ENCODE results near the gene GOLIM4. TPM values are rescaled to one million over a fixed set of nuclear protein-coding genes. Genes with fewer than 3 reads are reported as not detected.

The GOLIM4 gene
- total and polyA plus RNA-seq, 7 experiments from 2014 or later, result 0.43 to 5.5 (median 1.0) TPM; not detected in 2

DNA sequence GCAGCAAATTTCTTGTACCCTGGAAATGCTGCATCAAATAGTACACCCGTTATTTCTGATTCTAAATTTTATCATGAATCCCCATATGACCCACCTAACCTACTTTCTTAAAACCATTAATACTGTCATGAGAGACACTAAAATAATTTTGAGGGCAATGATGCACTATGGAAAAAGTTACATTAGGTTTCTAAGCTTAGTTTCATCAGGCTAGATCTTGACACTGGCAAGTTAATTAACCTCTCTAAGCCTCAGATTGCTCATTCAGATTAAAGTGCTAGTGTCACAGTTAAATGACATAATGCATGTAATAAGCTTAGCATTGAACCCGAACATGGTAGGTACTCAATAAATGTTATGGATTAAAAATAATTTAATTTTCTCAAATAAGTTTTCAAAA, 8.2 kb downstream of the GOLIM4 start:
- no peak overlapping the region for H3K4me3 ChIP-seq (ENCODE audit: low read length)
- ChIA-PET CTCF (no interaction called here), POLR2A (no interaction called here)
- Mint-ChIP-seq H3K27ac (no peak overlapping the region), H3K27me3 (peaks cover 13 to 24% (median 18%) of the 10 kb centered on the region in 5 donors), H3K36me3 (no peaks in the 10 kb centered on the region), H3K4me3 (no peak overlapping the region), H3K4me1 (peaks cover 0 to 14% (median 0%) of the 10 kb centered on the region in 7 donors), H3K9me3 (peaks cover 0 to 2% (median 0%) of the 10 kb centered on the region in 11 donors)
- no peaks in the 10 kb centered on the region for H3K9me3 ChIP-seq (ENCODE audit: control insufficient read depth in 2 of 3, low read length in 3 of 3)
- DNase-seq (no peak), ATAC-seq (no peak)
- H3K27me3 ChIP-seq (ENCODE audit: control insufficient read depth in 2 of 2, insufficient read depth in 2 of 2, low read length in 2 of 2), result no peaks in the 10 kb centered on the region
- H3K4me1 ChIP-seq (ENCODE audit: control insufficient read depth in 2 of 2, insufficient read depth in 2 of 2, low read length in 2 of 2), result no peaks in the 10 kb centered on the region
- no peak overlapping the region for H3K27ac ChIP-seq (ENCODE audit: low read depth, low read length)
- intact Hi-C loops (cut with micrococcal nuclease), result no loop called here
- no peaks in the 10 kb centered on the region for H3K36me3 ChIP-seq (ENCODE audit: control insufficient read depth in 2 of 3, insufficient read depth in 3 of 3, low read length in 3 of 3)

DNA sequence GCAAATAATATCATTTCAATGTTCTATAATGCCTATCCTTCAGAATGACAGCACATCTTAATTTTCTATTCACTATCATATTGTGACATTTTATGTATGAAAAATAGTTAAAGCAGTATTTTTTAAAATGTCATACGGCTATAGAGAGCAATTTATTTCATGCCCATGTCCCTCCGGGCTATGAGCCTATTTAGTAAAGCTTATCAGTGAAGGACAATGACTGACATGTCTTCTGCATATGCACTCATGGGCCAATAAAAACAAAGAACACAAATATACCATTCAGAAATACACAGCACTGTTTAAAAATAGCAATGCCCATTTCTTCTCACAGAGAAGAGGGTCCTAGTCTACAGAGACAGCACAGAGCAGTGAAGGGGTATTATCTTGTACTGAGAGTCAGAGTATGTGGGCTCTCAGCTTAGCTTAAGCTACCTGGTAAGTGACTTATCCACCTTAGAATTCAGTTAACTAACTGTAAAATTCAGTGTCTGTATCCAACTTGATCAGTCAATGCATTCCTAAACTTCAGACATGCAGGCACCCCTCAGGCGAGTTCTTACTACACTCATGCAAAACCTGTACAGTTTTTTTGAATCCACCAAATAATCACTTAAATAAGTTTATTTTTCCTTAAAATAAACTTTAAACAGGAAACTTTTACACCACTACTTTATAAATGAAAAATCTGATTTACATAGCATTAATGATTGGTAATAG, 9.0 kb downstream of the GOLIM4 start:
- CTCF ChIA-PET, result no interaction called here

DNA sequence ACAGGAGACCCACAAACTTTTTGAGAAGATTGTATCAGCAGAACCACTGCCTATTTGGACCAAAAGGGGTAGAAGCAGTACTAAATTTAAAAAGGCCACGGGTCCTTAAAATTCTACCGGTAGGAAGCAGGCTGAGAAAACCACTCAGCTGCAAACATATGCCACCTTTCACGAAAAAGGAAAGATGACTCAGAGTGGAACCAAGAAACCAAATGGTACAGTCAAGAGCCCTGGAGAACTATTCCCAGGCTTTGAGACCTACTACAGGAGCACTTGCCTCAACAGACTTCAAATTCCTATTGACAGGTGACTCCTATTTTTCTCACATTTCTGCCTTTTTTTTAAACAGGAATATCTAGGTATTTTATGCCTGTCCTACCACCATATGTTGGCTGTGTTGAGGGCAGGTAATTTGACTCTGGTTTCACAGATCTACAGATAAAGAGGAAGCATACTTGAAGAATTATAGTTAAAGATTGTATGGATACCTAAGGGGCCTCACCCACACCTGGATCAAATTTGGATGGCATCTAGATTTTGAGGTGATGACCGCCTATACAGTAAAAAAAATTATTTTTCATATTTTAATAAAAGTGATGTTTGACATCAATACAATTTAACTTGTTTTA, 10.1 kb downstream of the GOLIM4 start:
- peaks cover 0 to 3% (median 0%) of the 10 kb centered on the region in 11 donors for H3K9me3 Mint-ChIP-seq
- no peaks in the 10 kb centered on the region for H3K36me3 ChIP-seq (ENCODE audit: control insufficient read depth in 2 of 3, insufficient read depth in 3 of 3, low read length in 3 of 3)
- H3K27ac ChIP-seq (ENCODE audit: low read depth, low read length), result no peak overlapping the region
- no peak overlapping the region for H3K4me3 Mint-ChIP-seq
- H3K36me3 Mint-ChIP-seq, result no peaks in the 10 kb centered on the region
- H3K4me1 ChIP-seq (ENCODE audit: control insufficient read depth in 2 of 2, insufficient read depth in 2 of 2, low read length in 2 of 2), result no peaks in the 10 kb centered on the region
- ATAC-seq, result no peak
- ChIA-PET POLR2A (no interaction called here), CTCF (no interaction called here)
- H3K9me3 ChIP-seq (ENCODE audit: control insufficient read depth in 2 of 3, low read length in 3 of 3), result no peaks in the 10 kb centered on the region
- intact Hi-C loops (cut with micrococcal nuclease), result no loop called here
- no peak overlapping the region for H3K27ac Mint-ChIP-seq
- no peaks in the 10 kb centered on the region for H3K27me3 ChIP-seq (ENCODE audit: control insufficient read depth in 2 of 2, insufficient read depth in 2 of 2, low read length in 2 of 2)
- H3K4me3 ChIP-seq (ENCODE audit: low read length), result no peak overlapping the region
- H3K4me1 Mint-ChIP-seq, result peaks cover 0 to 14% (median 0%) of the 10 kb centered on the region in 7 donors
- H3K27me3 Mint-ChIP-seq, result peaks cover under 1 to 10% (median 8%) of the 10 kb centered on the region in 5 donors
- DNase-seq, result no peak

More for the DNA sequence above, 9.0 kb downstream of the GOLIM4 start:
- H3K4me1 Mint-ChIP-seq, result peaks cover 0 to 14% (median 0%) of the 10 kb centered on the region in 7 donors
- H3K4me3 Mint-ChIP-seq, result no peak overlapping the region
- no peak for DNase-seq
- H3K27me3 Mint-ChIP-seq, result peaks cover 5 to 15% (median 10%) of the 10 kb centered on the region in 5 donors
- Histone ChIP-seq H3K4me3 (ENCODE audit: low read length) (no peak overlapping the region), H3K27me3 (ENCODE audit: control insufficient read depth in 2 of 2, insufficient read depth in 2 of 2, low read length in 2 of 2) (no peaks in the 10 kb centered on the region), H3K36me3 (ENCODE audit: control insufficient read depth in 2 of 3, insufficient read depth in 3 of 3, low read length in 3 of 3) (no peaks in the 10 kb centered on the region), H3K9me3 (ENCODE audit: control insufficient read depth in 2 of 3, low read length in 3 of 3) (no peaks in the 10 kb centered on the region), H3K4me1 (ENCODE audit: control insufficient read depth in 2 of 2, insufficient read depth in 2 of 2, low read length in 2 of 2) (no peaks in the 10 kb centered on the region), H3K27ac (ENCODE audit: low read depth, low read length) (no peak overlapping the region)
- H3K9me3 Mint-ChIP-seq, result peaks cover 0 to 3% (median 0%) of the 10 kb centered on the region in 11 donors
- intact Hi-C loops (cut with micrococcal nuclease), result no loop called here
- no peak overlapping the region for H3K27ac Mint-ChIP-seq
- no peaks in the 10 kb centered on the region for H3K36me3 Mint-ChIP-seq
- no peak for ATAC-seq
- POLR2A ChIA-PET, result no interaction called here

DNA sequence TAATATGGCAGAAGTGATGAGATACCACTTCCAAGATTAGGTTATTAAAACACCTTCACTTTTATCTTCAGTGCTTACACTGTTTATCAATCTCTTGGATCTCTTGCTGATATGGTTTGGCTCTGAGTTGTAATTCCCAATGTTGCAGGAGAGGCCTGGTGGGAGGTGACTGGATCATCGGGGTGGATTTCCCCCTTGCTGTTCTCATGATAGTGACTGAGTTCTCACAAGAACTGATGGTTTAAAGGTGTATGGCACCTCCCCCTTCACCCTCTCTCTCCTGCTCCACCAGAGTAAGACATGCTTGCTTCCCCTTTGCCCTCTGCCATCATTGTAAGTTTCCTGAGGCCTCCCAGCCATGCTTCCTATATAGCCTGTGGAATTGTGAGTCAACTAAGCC, 11.8 kb downstream of the GOLIM4 start:
- POLR2A ChIA-PET, result no interaction called here
- CTCF ChIA-PET, result no interaction called here
- no peak overlapping the region for H3K4me3 Mint-ChIP-seq
- DNase-seq (no peak), ATAC-seq (no peak)
- peaks cover 0 to 10% (median 0%) of the 10 kb centered on the region in 7 donors for H3K4me1 Mint-ChIP-seq
- Histone ChIP-seq H3K4me3 (ENCODE audit: low read length) (no peak overlapping the region), H3K9me3 (ENCODE audit: control insufficient read depth in 2 of 3, low read length in 3 of 3) (no peaks in the 10 kb centered on the region), H3K27me3 (ENCODE audit: control insufficient read depth in 2 of 2, insufficient read depth in 2 of 2, low read length in 2 of 2) (no peaks in the 10 kb centered on the region), H3K36me3 (ENCODE audit: control insufficient read depth in 2 of 3, insufficient read depth in 3 of 3, low read length in 3 of 3) (no peaks in the 10 kb centered on the region), H3K4me1 (ENCODE audit: control insufficient read depth in 2 of 2, insufficient read depth in 2 of 2, low read length in 2 of 2) (no peaks in the 10 kb centered on the region), H3K27ac (ENCODE audit: low read depth, low read length) (no peak overlapping the region)
- H3K27me3 Mint-ChIP-seq, result peaks cover 0 to 8% (median 0%) of the 10 kb centered on the region in 5 donors
- no peaks in the 10 kb centered on the region for H3K36me3 Mint-ChIP-seq
- peaks cover 0 to 3% (median 0%) of the 10 kb centered on the region in 11 donors for H3K9me3 Mint-ChIP-seq
- no peak overlapping the region for H3K27ac Mint-ChIP-seq
- intact Hi-C loops (cut with micrococcal nuclease), result no loop called here

DNA sequence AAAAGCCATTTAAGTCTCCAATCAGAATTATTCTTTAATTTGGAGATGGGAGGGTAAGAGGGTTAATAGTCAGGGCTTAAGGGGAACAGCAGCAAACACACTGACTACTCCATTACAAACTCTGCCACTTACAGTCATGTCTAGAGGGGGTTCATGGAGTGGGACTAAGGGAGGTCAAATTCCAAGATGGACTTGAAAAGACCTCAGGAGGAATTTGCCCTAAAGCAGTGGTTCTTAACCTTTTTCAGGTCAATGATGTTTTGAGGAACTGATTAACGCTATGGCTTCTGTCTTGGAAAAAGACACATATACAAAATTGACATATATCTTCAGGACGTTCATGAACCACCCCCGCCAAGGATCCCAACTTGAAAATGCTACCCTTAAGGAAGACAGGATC, 13.9 kb downstream of the GOLIM4 start:
- H3K27ac ChIP-seq (ENCODE audit: low read depth, low read length), result no peak overlapping the region
- intact Hi-C loops (cut with micrococcal nuclease), result no loop called here
- DNase-seq (no peak), ATAC-seq (no peak)
- ChIA-PET POLR2A (no interaction called here), CTCF (no interaction called here)
- H3K4me3 ChIP-seq (ENCODE audit: low read length), result no peak overlapping the region
- H3K27me3 ChIP-seq (ENCODE audit: control insufficient read depth in 2 of 2, insufficient read depth in 2 of 2, low read length in 2 of 2), result no peaks in the 10 kb centered on the region
- H3K9me3 ChIP-seq (ENCODE audit: control insufficient read depth in 2 of 3, low read length in 3 of 3), result no peaks in the 10 kb centered on the region
- Mint-ChIP-seq H3K9me3 (peaks cover 0 to 3% (median 0%) of the 10 kb centered on the region in 11 donors), H3K27ac (no peak overlapping the region), H3K4me1 (peaks cover 0 to 3% (median 0%) of the 10 kb centered on the region in 7 donors), H3K36me3 (no peaks in the 10 kb centered on the region), H3K4me3 (no peak overlapping the region), H3K27me3 (peaks cover 0 to 10% (median 0%) of the 10 kb centered on the region in 5 donors)
- no peaks in the 10 kb centered on the region for H3K36me3 ChIP-seq (ENCODE audit: control insufficient read depth in 2 of 3, insufficient read depth in 3 of 3, low read length in 3 of 3)
- no peaks in the 10 kb centered on the region for H3K4me1 ChIP-seq (ENCODE audit: control insufficient read depth in 2 of 2, insufficient read depth in 2 of 2, low read length in 2 of 2)

DNA sequence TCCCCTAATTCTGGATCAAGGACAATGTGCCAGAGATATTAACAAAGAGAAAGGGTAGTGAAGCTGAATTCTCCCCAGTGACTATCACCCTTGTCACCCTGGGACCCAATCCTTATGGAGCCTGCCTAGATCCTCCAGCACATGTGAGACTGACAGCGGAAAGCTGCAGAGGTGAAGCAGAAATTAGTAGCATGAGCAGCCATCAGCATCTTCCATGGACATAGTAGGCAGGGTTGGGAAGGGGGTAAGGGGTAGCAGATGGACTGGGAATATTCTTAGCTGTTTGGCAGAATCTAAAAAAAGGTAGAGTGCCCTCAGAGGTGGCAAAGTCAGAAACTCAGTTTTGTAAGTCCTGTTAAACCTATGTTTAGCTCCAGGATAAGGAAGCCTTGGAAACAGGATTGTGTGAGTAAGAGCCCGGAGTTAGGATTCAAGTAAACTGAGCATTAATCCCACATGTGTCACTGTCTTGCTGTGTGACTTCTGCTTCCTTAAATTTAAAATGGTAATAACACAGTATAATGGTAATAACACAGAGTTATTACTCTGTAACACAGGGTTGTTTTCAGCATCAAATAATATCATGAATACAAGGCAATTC, 14.5 kb downstream of the GOLIM4 start:
- no peak for ATAC-seq
- no peaks in the 10 kb centered on the region for H3K36me3 Mint-ChIP-seq
- ChIA-PET POLR2A (no interaction called here), CTCF (interaction anchor here (0.8 kb wide), 1 partner anchor 9 kb away, joined by 3 read pairs; no protein-coding TSS in a partner anchor)
- no peak overlapping the region for H3K4me3 ChIP-seq (ENCODE audit: low read length)
- H3K27me3 Mint-ChIP-seq, result peaks cover 0 to 10% (median 0%) of the 10 kb centered on the region in 5 donors
- no peaks in the 10 kb centered on the region for H3K36me3 ChIP-seq (ENCODE audit: control insufficient read depth in 2 of 3, insufficient read depth in 3 of 3, low read length in 3 of 3)
- H3K27ac Mint-ChIP-seq, result no peak overlapping the region
- H3K4me1 Mint-ChIP-seq, result peaks cover 0 to 3% (median 0%) of the 10 kb centered on the region in 7 donors
- no peak for DNase-seq
- no peak overlapping the region for H3K27ac ChIP-seq (ENCODE audit: low read depth, low read length)
- no peak overlapping the region for H3K4me3 Mint-ChIP-seq
- H3K27me3 ChIP-seq (ENCODE audit: control insufficient read depth in 2 of 2, insufficient read depth in 2 of 2, low read length in 2 of 2), result no peaks in the 10 kb centered on the region
- intact Hi-C loops (cut with micrococcal nuclease), result no loop called here
- H3K4me1 ChIP-seq (ENCODE audit: control insufficient read depth in 2 of 2, insufficient read depth in 2 of 2, low read length in 2 of 2), result no peaks in the 10 kb centered on the region
- H3K9me3 Mint-ChIP-seq, result peaks cover 0 to 3% (median 0%) of the 10 kb centered on the region in 11 donors
- H3K9me3 ChIP-seq (ENCODE audit: control insufficient read depth in 2 of 3, low read length in 3 of 3), result no peaks in the 10 kb centered on the region

Measured in naive thymus-derived CD4-positive, alpha-beta T cell (primary cell).